SK-N-SH (cell line): ENCODE results near the gene MTTP. TPM values are rescaled to one million over a fixed set of nuclear protein-coding genes. Genes with fewer than 3 reads are reported as not detected.

Source experiments
- CTCF ChIA-PET: fragments of 300-600, 350-600 bp; formaldehyde crosslinking; extraction: SDS; loops from one replicate; lab custom pipeline; 2021; lab: Yijun Ruan, JAX
- POLR2A ChIA-PET: fragments of 350-600 bp; sonication (Branson Sonifier 250); formaldehyde crosslinking; extraction: SDS; loops from one replicate; lab custom pipeline; 2020; ENCODE audit warnings: antibody characterized with exemption, inconsistent platforms; lab: Yijun Ruan, JAX
- DNase-seq: peaks from one replicate; pipeline ENCODE4 v3.0.0; 2012
- H2AFZ ChIP-seq: fragments of 200-600 bp; sonication (generic); 2 replicates; pipeline ENCODE4 v1.8.1; 2016; ENCODE audit warnings: antibody characterized with exemption, mild to moderate bottlenecking, low read depth
- H3F3A ChIP-seq: fragments of 200-600 bp; sonication (generic); replicated peaks from 2 replicates; pipeline ENCODE3; 2016; ENCODE audit warnings: antibody characterized with exemption, mild to moderate bottlenecking; ENCODE audit not compliant: insufficient read depth
- H3K27ac ChIP-seq, 2 experiments: fragments of 200-500 bp in 1 of 2; fragments of 200-600 bp in 1 of 2; sonication (Bioruptor generic) in 1 of 2; sonication (generic), shearing (Covaris generic) in 1 of 2; 2 replicates each; pipeline versions ENCODE4 v1.5.1 to v1.6.1; 2014 to 2016; ENCODE audit warnings: low read depth in 2 of 2, inconsistent platforms in 1 of 2, low read length in 1 of 2, mild to moderate bottlenecking in 1 of 2, mixed read lengths in 1 of 2
- H3K27me3 ChIP-seq: fragments of 200-600 bp; sonication (generic), shearing (Covaris generic); 2 replicates; pipeline ENCODE4 v1.6.1; 2016; ENCODE audit warnings: mixed run types; ENCODE audit not compliant: insufficient read depth
- H3K36me3 ChIP-seq, 2 experiments: fragments of 200-500 bp in 1 of 2; fragments of 200-600 bp in 1 of 2; sonication (Bioruptor generic) in 1 of 2; sonication (generic) in 1 of 2; replicated peaks in 1 of 2; 2 replicates each; pipeline versions ENCODE3 to v1.5.1; 2014 to 2016; ENCODE audit warnings: low read length in 1 of 2, mild to moderate bottlenecking in 1 of 2; ENCODE audit not compliant: insufficient read depth in 2 of 2, control insufficient read depth in 1 of 2
- H3K4me1 ChIP-seq, 2 experiments: fragments of 200-500 bp in 1 of 2; fragments of 200-600 bp in 1 of 2; sonication (Bioruptor generic) in 1 of 2; sonication (generic), shearing (Covaris generic) in 1 of 2; 2 replicates each; pipeline versions ENCODE4 v1.5.1 to v1.6.1; 2014 to 2016; ENCODE audit warnings: low read depth in 1 of 2, low read length in 1 of 2, mixed run types in 1 of 2; ENCODE audit not compliant: insufficient read depth in 2 of 2, control insufficient read depth in 1 of 2
- H3K4me2 ChIP-seq: fragments of 200-600 bp; sonication (generic), shearing (Covaris generic); 2 replicates; pipeline ENCODE4 v1.6.1; 2017; ENCODE audit warnings: mixed run types
- H3K4me3 ChIP-seq, 2 experiments: fragments of 200-500 bp in 1 of 2; fragments of 200-600 bp in 1 of 2; sonication (Bioruptor generic) in 1 of 2; sonication (generic), shearing (Covaris generic) in 1 of 2; 2 replicates each; pipeline versions ENCODE4 v1.5.1 to v1.8.1; 2014 to 2016; ENCODE audit warnings: low read depth in 2 of 2, inconsistent platforms in 1 of 2, low read length in 1 of 2, mild to moderate bottlenecking in 1 of 2, mixed read lengths in 1 of 2, moderate library complexity in 1 of 2
- H3K79me2 ChIP-seq: fragments of 200-600 bp; sonication (generic); 2 replicates; pipeline ENCODE4 v1.8.1; 2017; ENCODE audit warnings: mild to moderate bottlenecking; ENCODE audit not compliant: insufficient read depth
- H3K9ac ChIP-seq: fragments of 200-600 bp; sonication (generic); 2 replicates; pipeline ENCODE4 v1.6.1; 2017; ENCODE audit warnings: mixed run types
- H3K9me2 ChIP-seq: fragments of 200-600 bp; sonication (generic); 2 replicates; pipeline ENCODE4 v1.6.1; 2017; ENCODE audit warnings: mixed run types
- H3K9me3 ChIP-seq: fragments of 200-600 bp; sonication (generic); 2 replicates; pipeline ENCODE4 v1.6.1; 2017; ENCODE audit warnings: mixed run types, mild to moderate bottlenecking, moderate library complexity
- H4K20me1 ChIP-seq: fragments of 200-600 bp; sonication (generic); 2 replicates; pipeline ENCODE4 v1.6.1; 2017; ENCODE audit warnings: mild to moderate bottlenecking, mixed run types; ENCODE audit not compliant: insufficient read depth
- EP300 ChIP-seq, 2 experiments: IDR thresholded peaks; 2 replicates each; pipeline versions ENCODE4 v1.4.0 to v1.6.1; 2012; ENCODE audit warnings: borderline replicate concordance in 1 of 2, low read depth in 1 of 2, low read length in 1 of 2
- EZH2phosphoT487 ChIP-seq: fragments of 200-600 bp; sonication (generic); IDR thresholded peaks from 2 replicates; pipeline ENCODE4 v1.6.1; 2017; ENCODE audit warnings: low read depth, mixed run types, mild to moderate bottlenecking, antibody characterized with exemption, moderate library complexity, borderline replicate concordance
- FOSL2 ChIP-seq: IDR thresholded peaks from 2 replicates; pipeline ENCODE4 v1.4.0; 2012; ENCODE audit warnings: low read depth, mild to moderate bottlenecking, moderate library complexity, borderline replicate concordance
- FOXJ3 ChIP-seq: sonication (generic); formaldehyde crosslinking; IDR thresholded peaks from 2 replicates; pipeline ENCODE4 v1.5.1; 2020; ENCODE audit warnings: mild to moderate bottlenecking, missing genetic modification reagents
- GATA2 ChIP-seq: sonication (generic); formaldehyde crosslinking; IDR thresholded peaks from 2 replicates; pipeline ENCODE4 v1.5.0; 2020; ENCODE audit warnings: mild to moderate bottlenecking, missing genetic modification reagents
- IRF3 ChIP-seq: fragments of 150-350 bp; IDR thresholded peaks from 2 replicates; pipeline ENCODE4 v1.6.1; 2016; ENCODE audit warnings: mild to moderate bottlenecking, low read depth, low read length
- JUND ChIP-seq: IDR thresholded peaks from 2 replicates; pipeline ENCODE4 v1.4.0; 2012
- MXI1 ChIP-seq: IDR thresholded peaks from 2 replicates; pipeline ENCODE4 v1.6.1; 2012; ENCODE audit warnings: mild to moderate bottlenecking, low read depth, low read length, improper control_type of control experiment
- NRF1 ChIP-seq: IDR thresholded peaks from 2 replicates; pipeline ENCODE4 v1.6.1; 2012; ENCODE audit warnings: low read depth, mild to moderate bottlenecking, low read length
- POLR2AphosphoS5 ChIP-seq: IDR thresholded peaks from 2 replicates; pipeline ENCODE4 v1.6.1; 2012; ENCODE audit warnings: low read depth, low read length
- RCOR1 ChIP-seq: fragments of 150-350 bp; IDR thresholded peaks from 2 replicates; pipeline ENCODE4 v1.6.1; 2017; ENCODE audit warnings: antibody characterized with exemption, low read length
- RFX5 ChIP-seq: IDR thresholded peaks from 2 replicates; pipeline ENCODE4 v1.6.1; 2012; ENCODE audit warnings: mild to moderate bottlenecking, improper control_type of control experiment, low read length
- SIN3A ChIP-seq: IDR thresholded peaks from 2 replicates; pipeline ENCODE4 v1.6.1; 2012; ENCODE audit warnings: low read depth, mild to moderate bottlenecking, low read length, moderate library complexity, borderline replicate concordance
- TAF1 ChIP-seq: IDR thresholded peaks from 2 replicates; pipeline ENCODE4 v1.6.1; 2012; ENCODE audit warnings: low read depth, mild to moderate bottlenecking, low read length, moderate library complexity, borderline replicate concordance
- YY1 ChIP-seq: IDR thresholded peaks from 2 replicates; pipeline ENCODE4 v1.4.0; 2012; ENCODE audit warnings: low read depth, mild to moderate bottlenecking
- ZBTB33 ChIP-seq: IDR thresholded peaks from 2 replicates; pipeline ENCODE4 v1.4.0; 2012; ENCODE audit warnings: low read depth, borderline replicate concordance
- WGBS: methylation state at CpG from one replicate; pipeline ENCODE4 v1.1.6; 2017; ENCODE audit warnings: low lambda C conversion rate; 5-methylcytosine and 5-hydroxymethylcytosine counted together
- polyA plus RNA-seq, 3 experiments: library from polyadenylated mRNA; depleted of rRNA; stranded (reverse); fragments of >200 nt; gene quantifications; 2 replicates each; pipeline ENCODE4 v1.2.3, GENCODE V29; 2012

MTTP gene
- polyA plus RNA-seq, 1 of the 3 experiments (the other 2 are of a cell fraction) = not detected

GRCh38 chr4:99651016-99651769 is 76.6 kb downstream of the MTTP start:
- H3F3A ChIP-seq = no peaks in the 10 kb centered on the region
- WGBS = 69% methylated on average over 13 of the region's 18 CpGs
- no peak overlapping the region for H3K4me3 ChIP-seq
- POLR2A ChIA-PET = no interaction called here
- no peak overlapping the region for H3K9ac ChIP-seq
- CTCF ChIA-PET = no interaction called here
- H3K4me1 ChIP-seq = no peaks in the 10 kb centered on the region
- H3K4me2 ChIP-seq = no peak overlapping the region
- H4K20me1 ChIP-seq = no peaks in the 10 kb centered on the region
- no peak overlapping the region for H3K27ac ChIP-seq
- H3K9me3 ChIP-seq = no peaks in the 10 kb centered on the region
- no peaks in the 10 kb centered on the region for H3K36me3 ChIP-seq
- peak; percentile 11 for DNase-seq
- no peak overlapping the region for H2AFZ ChIP-seq
- H3K27me3 ChIP-seq = no peaks in the 10 kb centered on the region
- no peaks in the 10 kb centered on the region for H3K79me2 ChIP-seq
- no peak for TF ChIP-seq IRF3
- no peak for TF ChIP-seq RCOR1
- no peak for TF ChIP-seq NRF1
- no peak for TF ChIP-seq EZH2phosphoT487
- no peak for TF ChIP-seq SIN3A
- no peak for TF ChIP-seq GATA2
- TF ChIP-seq ZBTB33 = no peak
- no peak for TF ChIP-seq MXI1
- no peak for TF ChIP-seq EP300 (IDR thresholded peaks at IDR 0.05; ENCODE audit: borderline replicate concordance in 1 of 2, low read depth in 1 of 2, low read length in 1 of 2)
- no peak for TF ChIP-seq FOSL2
- TF ChIP-seq RFX5 = no peak
- TF ChIP-seq POLR2AphosphoS5 = no peak
- TF ChIP-seq FOXJ3 (CRISPR knock-in tag) = no peak
- no peak for TF ChIP-seq TAF1
- TF ChIP-seq YY1 = no peak
- no peak for TF ChIP-seq JUND
- TF ChIP-seq, all 33 proteins: peak for 0
- no peaks in the 10 kb centered on the region for H3K9me2 ChIP-seq
